RPMI7951 (cell line): ENCODE data around the gene CEP72. TPM values are rescaled to one million over a fixed set of nuclear protein-coding genes. Genes with fewer than 3 reads are reported as not detected.
A peak's percentile ranks its signal among the peaks of the same experiment; 100 is the strongest.
"Not testable (repeated sequence)": the region's sequence is repeated elsewhere in the genome, so short reads cannot be mapped to it uniquely, and the experiment has no call there.

Source experiments
- DNase-seq: peaks from one replicate; pipeline ENCODE4 v3.0.0-alpha.2; 2012; ENCODE audit warnings: low read depth
- total RNA-seq: library from RNA; depleted of rRNA; stranded (reverse); fragments of >200 nt; shearing (Covaris generic); gene quantifications from 2 replicates; pipeline ENCODE4 v1.2.3, GENCODE V29; 2014; rRNA removed

The CEP72 gene
- total RNA-seq = 3.1 and 3.7 TPM in 2 replicates

GRCh38 chr5:611731-612486 is at the start of gene CEP72:
TSS of gene CEP72 (plus strand) at chr5:612340. CDS start at chr5:612362, 22 bp downstream.
- DNase-seq = peak; percentile 73

GRCh38 chr5:565782-566440 is 46.2 kb upstream of the CEP72 start:
- no peak for DNase-seq

- no peak for DNase-seq
Observed at GRCh38 chr5:566636-567309, 45.4 kb upstream of the CEP72 start.

DNA sequence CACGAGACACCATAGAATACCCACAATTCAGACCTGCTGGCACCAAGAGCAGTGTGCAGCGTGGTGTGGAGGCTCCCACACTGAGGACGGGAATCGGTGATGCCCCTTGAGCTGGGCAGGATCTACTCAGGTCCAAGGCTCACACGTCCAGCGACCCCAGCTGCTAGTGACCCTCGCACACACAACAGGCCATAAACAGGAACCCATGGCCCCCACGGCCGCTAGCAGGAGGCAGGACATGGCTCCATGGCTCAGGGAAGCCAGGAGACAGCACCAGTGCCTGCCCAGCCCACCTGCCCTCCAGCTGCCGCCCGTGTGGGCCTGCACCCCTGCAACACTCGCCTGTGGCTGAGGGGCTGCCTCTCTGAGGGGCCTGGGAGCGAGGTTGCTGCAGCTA is 44.5 kb upstream of the CEP72 start:
- DNase-seq = no peak

DNA sequence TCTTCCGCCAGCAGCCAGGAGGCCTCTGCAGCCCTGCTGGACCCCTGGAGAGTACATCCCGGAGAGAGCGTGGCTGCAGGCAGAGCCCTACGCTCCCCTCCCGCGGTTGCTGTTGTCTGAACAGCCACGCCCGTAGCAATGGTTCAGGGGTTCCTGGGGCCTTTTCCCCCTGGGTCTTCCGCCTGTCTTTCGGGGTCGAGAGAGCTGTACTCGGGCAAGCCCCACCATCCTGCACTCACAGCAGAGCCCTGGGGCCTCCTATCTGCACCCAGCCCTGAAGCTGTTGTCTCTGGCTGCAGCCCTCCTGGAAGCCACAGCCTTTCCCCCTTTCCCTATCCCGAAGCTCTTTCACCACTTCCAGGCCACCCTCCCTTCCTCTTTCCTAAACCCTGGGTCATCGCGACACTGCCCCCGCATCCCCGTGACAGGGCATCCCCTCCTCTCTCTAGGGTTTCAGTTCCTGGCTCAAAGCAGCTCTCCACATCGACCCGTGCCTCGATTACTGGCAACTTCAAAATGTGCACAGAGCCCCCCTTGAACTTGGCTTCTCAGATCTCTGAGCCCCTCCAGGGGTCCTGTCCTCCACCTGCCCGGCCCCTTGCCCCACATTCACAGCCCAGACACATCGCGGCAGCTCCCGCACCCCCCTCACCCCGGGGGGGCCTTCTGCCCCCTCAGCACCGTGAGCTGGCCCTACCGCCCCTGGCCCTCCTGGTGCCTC is 43.9 kb upstream of the CEP72 start:
- no peak for DNase-seq

- DNase-seq = no peak
Observed at GRCh38 chr5:568809-569208, 43.3 kb upstream of the CEP72 start.

GRCh38 chr5:569358-569867 is 42.7 kb upstream of the CEP72 start:
- no peak for DNase-seq

- DNase-seq = no peak
Observed at GRCh38 chr5:569868-570361, 42.2 kb upstream of the CEP72 start.

GRCh38 chr5:570446-570845 is 41.7 kb upstream of the CEP72 start:
- no peak for DNase-seq

DNA sequence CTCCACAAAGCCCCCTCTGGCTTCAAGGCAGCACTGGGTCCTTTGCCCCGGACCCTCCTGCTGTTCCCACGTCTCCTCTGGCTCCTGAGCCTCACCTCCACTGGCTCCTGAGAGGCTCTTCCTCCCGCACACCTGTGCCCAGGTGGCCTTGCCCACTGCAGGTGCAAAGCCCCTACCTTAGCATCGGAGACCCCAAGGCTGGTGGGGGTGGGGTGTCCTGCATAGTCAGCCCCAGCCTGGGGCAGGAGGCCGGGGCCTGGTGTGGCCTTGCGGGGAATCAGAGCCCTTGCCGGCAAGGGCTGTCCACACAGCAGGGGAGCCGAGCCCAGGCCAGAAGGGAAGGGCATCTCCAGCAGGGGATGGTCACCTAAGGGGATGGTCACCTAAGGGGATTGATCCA is 41.3 kb upstream of the CEP72 start:
- DNase-seq = no peak

- DNase-seq = no peak
Observed at GRCh38 chr5:571791-572190, 40.3 kb upstream of the CEP72 start.

DNA sequence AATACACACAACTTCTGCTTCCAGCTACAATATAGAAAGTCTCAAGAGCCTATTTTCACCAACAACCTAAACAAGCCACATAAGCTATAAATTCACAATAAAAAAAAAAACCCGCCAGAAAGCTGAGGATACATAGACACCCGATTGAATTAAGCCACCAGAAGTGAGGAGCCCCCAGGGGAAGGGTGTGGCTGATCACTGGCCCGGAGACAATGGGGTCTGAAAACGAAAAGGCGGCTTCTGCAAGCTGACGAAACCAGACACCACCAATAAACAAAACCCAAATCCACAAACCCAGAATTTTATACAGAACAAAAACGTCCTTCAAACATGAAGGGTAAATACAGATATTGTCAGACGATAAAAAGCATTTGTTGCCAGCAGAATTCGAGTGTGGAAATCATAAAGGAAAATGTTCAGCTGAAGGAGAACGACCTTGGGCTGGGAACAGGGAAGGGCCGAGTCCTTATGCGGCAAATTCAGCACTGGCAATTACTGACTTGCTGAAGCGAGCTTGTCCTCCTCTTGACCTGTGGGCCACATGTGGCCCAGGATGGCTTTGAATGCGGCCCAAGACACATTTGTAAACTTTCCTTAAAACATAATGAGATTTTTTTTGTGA is 39.6 kb upstream of the CEP72 start:
- DNase-seq = no peak

GRCh38 chr5:573206-573605 is 38.9 kb upstream of the CEP72 start:
- DNase-seq = no peak

- DNase-seq = no peak
Observed at GRCh38 chr5:573976-574375, 38.2 kb upstream of the CEP72 start.

DNA sequence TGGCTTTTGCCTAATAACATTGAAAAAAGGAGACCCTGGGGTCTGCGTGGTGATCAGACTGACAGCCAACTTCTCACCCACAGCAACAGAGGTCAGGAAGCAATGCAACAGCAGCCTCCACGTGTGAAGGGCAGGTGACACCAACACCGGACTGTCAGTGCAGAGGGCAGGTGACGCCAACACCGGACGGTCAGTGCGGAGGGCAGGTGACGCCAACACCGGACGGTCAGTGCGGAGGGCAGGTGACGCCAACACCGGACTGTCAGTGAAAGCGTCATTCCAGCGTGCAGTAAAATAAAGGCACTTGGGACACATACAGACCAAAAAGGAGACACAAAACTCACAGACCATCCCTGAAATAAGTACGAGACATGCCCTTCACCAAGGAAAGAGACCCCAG is 37.2 kb upstream of the CEP72 start:
- no peak for DNase-seq

DNA sequence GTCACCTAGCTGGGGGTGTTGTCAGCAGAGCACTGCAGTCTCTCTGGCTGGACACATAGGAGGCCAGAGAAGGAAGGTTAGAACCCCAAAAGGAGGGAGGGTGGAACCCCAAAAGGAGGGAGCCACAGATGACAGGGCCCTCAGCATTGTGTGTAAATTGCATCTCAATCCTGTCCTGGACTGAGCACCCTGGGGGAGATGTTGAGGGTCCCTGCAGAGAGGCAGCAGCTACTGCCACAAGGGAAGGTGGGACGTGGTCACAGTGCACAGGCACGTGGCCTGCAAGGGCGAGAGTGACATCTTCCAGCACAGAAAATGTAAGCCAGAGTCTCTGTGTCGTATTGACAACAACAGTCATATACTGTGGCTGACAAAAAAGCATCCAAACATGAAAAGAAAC is 36.5 kb upstream of the CEP72 start:
- no peak for DNase-seq

GRCh38 chr5:577214-577613 is 34.9 kb upstream of the CEP72 start:
- DNase-seq = not testable (repeated sequence)

- DNase-seq = no peak
Observed at GRCh38 chr5:577800-578199, 34.3 kb upstream of the CEP72 start.

DNA sequence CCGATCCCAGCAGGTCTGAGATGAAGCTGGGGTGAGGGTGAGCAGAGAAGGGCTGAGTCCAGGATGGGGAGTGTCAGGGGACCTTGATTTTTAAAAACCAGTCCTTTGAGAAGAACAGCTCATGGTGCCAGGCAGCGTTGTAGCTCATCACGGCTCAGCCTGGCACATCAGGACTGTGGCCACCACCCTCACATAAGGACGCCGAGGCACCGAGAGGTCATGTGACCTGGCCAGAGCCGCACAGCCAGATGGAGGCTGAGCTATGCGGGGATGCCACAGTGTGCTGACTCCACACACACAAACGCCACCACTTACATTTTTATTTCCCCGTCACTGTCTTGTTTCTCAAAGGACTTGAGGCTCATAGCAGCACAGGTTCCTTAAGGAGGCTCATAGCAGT is 32.9 kb upstream of the CEP72 start:
- no peak for DNase-seq

- no peak for DNase-seq
Observed at GRCh38 chr5:579746-580366, 32.3 kb upstream of the CEP72 start.

- no peak for DNase-seq
Observed at GRCh38 chr5:580436-580835, 31.7 kb upstream of the CEP72 start.
